HCT116 (cell line): ENCODE measurements around the gene OPTN.

Experiments used
- ATF3 ChIP-seq: IDR thresholded peaks from 2 replicates; pipeline ENCODE4 v1.6.1; 2012
- CTCF ChIP-seq, 3 experiments: fragments of 200-600 bp in 1 of 3; sonication (generic) in 1 of 3; IDR thresholded peaks in 2 of 3; conservative IDR thresholded peaks in 1 of 3; 2 replicates each; pipeline ENCODE4 v1.5.1; 2012 to 2017; ENCODE audit warnings: low read depth in 2 of 3, low read length in 2 of 3, antibody characterized with exemption in 1 of 3, borderline replicate concordance in 1 of 3, control low read depth in 1 of 3, mild to moderate bottlenecking in 1 of 3, mixed read lengths in 1 of 3, mixed run types in 1 of 3, moderate library complexity in 1 of 3; ENCODE audit not compliant: insufficient read depth in 1 of 3
- EGR1 ChIP-seq: IDR thresholded peaks from 2 replicates; pipeline ENCODE4 v1.6.1; 2012; ENCODE audit warnings: low read depth
- ELF1 ChIP-seq: IDR thresholded peaks from 2 replicates; pipeline ENCODE4 v1.6.1; 2012; ENCODE audit warnings: low read depth, borderline replicate concordance
- EZH2 ChIP-seq: fragments of 200-600 bp; sonication (generic); IDR thresholded peaks from 2 replicates; pipeline ENCODE4 v1.6.1; 2017; ENCODE audit warnings: antibody characterized with exemption, mixed run types
- EZH2phosphoT487 ChIP-seq: fragments of 200-600 bp; IDR thresholded peaks from 2 replicates; pipeline ENCODE4 v1.6.1; 2018; ENCODE audit warnings: antibody characterized with exemption, borderline replicate concordance
- MAX ChIP-seq: IDR thresholded peaks from 2 replicates; pipeline ENCODE4 v1.6.1; 2012
- POLR2A ChIP-seq: IDR thresholded peaks from 2 replicates; pipeline ENCODE4 v1.7.0; 2011; ENCODE audit warnings: borderline replicate concordance; ENCODE audit not compliant: insufficient read depth, insufficient read length; ENCODE audit errors: extremely low read depth
- POLR2AphosphoS5 ChIP-seq: IDR thresholded peaks from 2 replicates; pipeline ENCODE4 v1.6.1; 2011; ENCODE audit warnings: mild to moderate bottlenecking, low read depth, low read length, moderate library complexity
- RAD21 ChIP-seq: IDR thresholded peaks from 2 replicates; pipeline ENCODE4 v1.6.1; 2012; ENCODE audit warnings: low read depth, mild to moderate bottlenecking
- REST ChIP-seq: IDR thresholded peaks from 2 replicates; pipeline ENCODE4 v1.6.1; 2012; ENCODE audit warnings: low read depth
- SRF ChIP-seq: IDR thresholded peaks from 2 replicates; pipeline ENCODE4 v1.6.1; 2012; ENCODE audit warnings: low read depth
- YY1 ChIP-seq: IDR thresholded peaks from 2 replicates; pipeline ENCODE4 v1.6.1; 2011; ENCODE audit warnings: low read length, low read depth, moderate library complexity, mild to moderate bottlenecking; ENCODE audit not compliant: insufficient replicate concordance; ENCODE audit errors: extremely low read depth
- ZNF274 ChIP-seq: fragments of 200-500 bp; sonication (Bioruptor generic); IDR thresholded peaks from 2 replicates; pipeline ENCODE4 v1.6.1; 2014; ENCODE audit warnings: mild to moderate bottlenecking, low read depth, low read length, inconsistent platforms

- TF ChIP-seq YY1: no peak
- TF ChIP-seq CTCF (IDR thresholded peaks at IDR 0.05 in 2 of 3, conservative IDR thresholded peaks at IDR 0.05 in 1 of 3; ENCODE audit: borderline replicate concordance in 1 of 3, insufficient read depth in 1 of 3, low read depth in 2 of 3, low read length in 2 of 3): no peak
- no peak for TF ChIP-seq ATF3
- TF ChIP-seq EZH2phosphoT487: no peak
- no peak for TF ChIP-seq POLR2A
- TF ChIP-seq REST: no peak
- no peak for TF ChIP-seq POLR2AphosphoS5
- TF ChIP-seq EZH2: no peak
- no peak for TF ChIP-seq RAD21
- no peak for TF ChIP-seq MAX
- TF ChIP-seq SRF: no peak
- TF ChIP-seq ZNF274: no peak
- TF ChIP-seq EGR1: no peak
- no peak for TF ChIP-seq ELF1
These were observed 18.1 kb downstream of the OPTN start for GRCh38 chr10:13117841-13118783.
